ENCODE results near the gene DTNBP1. TPM values are rescaled to one million over a fixed set of nuclear protein-coding genes. Genes with fewer than 3 reads are reported as not detected.

Gene DTNBP1
- total and polyA plus RNA-seq, 2 of the 13 experiments (the other 11 are each of a cell fraction or from before 2014, with no cell fraction given): 6.6 to 19.1 TPM

DNA sequence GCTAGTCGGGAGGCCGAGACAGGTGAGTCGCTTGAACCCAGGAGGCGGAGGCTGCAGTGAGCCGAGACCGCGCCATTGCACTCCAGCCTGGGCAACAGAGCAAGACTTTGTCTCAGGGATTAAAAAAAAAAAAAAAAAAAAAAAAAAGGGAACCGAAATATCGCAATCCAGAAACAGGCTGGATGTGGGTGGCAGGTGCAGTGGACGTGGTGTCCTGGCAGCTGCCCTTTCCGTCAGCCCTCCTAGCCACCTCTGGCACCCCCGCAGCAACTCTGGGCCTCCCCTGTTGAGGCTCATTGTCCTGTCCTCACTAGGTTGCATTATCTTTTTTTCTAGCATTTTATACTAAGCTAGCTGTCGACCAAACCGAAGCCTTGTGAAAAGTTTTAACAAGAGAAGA lies 113.5 kb downstream of the DTNBP1 start:
- no peak overlapping the region for H3K9ac ChIP-seq (ENCODE audit: insufficient read depth, low read depth, low read length)
- no peak for DNase-seq (ENCODE audit: low spot score)
- no peak overlapping the region for H3K4me2 ChIP-seq (ENCODE audit: low read depth, low read length)
- H3K27ac ChIP-seq (ENCODE audit: extremely low read length, insufficient read depth, low read length): no peak overlapping the region
- intact Hi-C loops (cut with micrococcal nuclease; ENCODE audit: unreplicated experiment) (no loop called here), in situ Hi-C loops (cut with HindIII; ENCODE audit: extremely low pct_ligation_motif_present, low pct_unique_long_range_greater_than_20kb) (no loop called here)
- no peaks in the 10 kb centered on the region for H3K79me2 ChIP-seq (ENCODE audit: insufficient read depth, low read length)
- CTCF ChIA-PET (ENCODE audit: low intra/inter-chr PET ratio, low total read pairs): no interaction called here
- TF ChIP-seq, protein P1, sequence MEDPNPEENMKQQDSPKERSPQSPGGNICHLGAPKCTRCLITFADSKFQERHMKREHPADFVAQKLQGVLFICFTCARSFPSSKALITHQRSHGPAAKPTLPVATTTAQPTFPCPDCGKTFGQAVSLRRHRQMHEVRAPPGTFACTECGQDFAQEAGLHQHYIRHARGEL (CRISPR knock-in tag; IDR thresholded peaks at IDR 0.05): no peak
- H3K4me3 ChIP-seq (replicated peaks in 1 of 3; ENCODE audit: insufficient read depth in 1 of 3, low read depth in 2 of 3, low read length in 3 of 3): no peak overlapping the region
- no peaks in the 10 kb centered on the region for H3K4me1 ChIP-seq (ENCODE audit: insufficient read depth, low read length)
- 97% methylated on average over 14 of the region's 14 CpGs for WGBS (ENCODE audit: low lambda C conversion rate)
- H2AFZ ChIP-seq (ENCODE audit: low read length): no peak overlapping the region
- no peaks in the 10 kb centered on the region for H3K27me3 ChIP-seq (ENCODE audit: control insufficient read depth in 1 of 2, insufficient read depth in 2 of 2, low read length in 2 of 2)
- ATAC-seq: no peak
- BruUV-seq (replicated peaks): no TSS peak
- FAIRE-seq: no peak
- POLR2A ChIA-PET: no interaction called here
- no peaks in the 10 kb centered on the region for H3K9me3 ChIP-seq (ENCODE audit: low read length)
- H4K20me1 ChIP-seq (ENCODE audit: insufficient read depth, low read length): no peaks in the 10 kb centered on the region
- H3K36me3 ChIP-seq (replicated peaks in 1 of 2; ENCODE audit: control insufficient read depth in 1 of 2, insufficient read depth in 2 of 2, low read length in 2 of 2): no peaks in the 10 kb centered on the region; a peak in 1 of 5 replicates

DNA sequence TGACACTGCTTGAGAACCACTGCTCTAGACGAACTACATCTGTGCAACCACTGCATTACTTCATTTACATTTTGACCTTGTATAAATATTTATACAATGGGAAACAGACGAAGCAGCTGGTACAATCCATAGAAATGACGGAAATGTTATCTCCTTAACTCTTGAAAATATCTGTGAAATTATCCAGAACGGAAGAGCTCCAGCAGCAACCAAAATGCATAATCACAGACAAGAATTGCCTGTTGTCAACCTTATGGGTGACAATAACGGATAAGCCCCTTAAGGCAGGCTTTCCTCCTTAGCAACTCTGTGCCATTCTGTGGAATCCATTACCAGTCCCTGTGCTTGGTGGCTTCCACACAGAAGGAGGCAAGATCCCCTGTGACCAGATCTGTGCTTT lies 115.4 kb downstream of the DTNBP1 start:
- no peaks in the 10 kb centered on the region for H4K20me1 ChIP-seq (ENCODE audit: insufficient read depth, low read length)
- H3K27ac ChIP-seq (ENCODE audit: extremely low read length, insufficient read depth, low read length): no peak overlapping the region
- no TSS peak for BruUV-seq (replicated peaks)
- H3K36me3 ChIP-seq (replicated peaks in 1 of 2; ENCODE audit: control insufficient read depth in 1 of 2, insufficient read depth in 2 of 2, low read length in 2 of 2): no peaks in the 10 kb centered on the region; a peak in 1 of 5 replicates
- POLR2A ChIA-PET: no interaction called here
- CTCF ChIA-PET (ENCODE audit: low intra/inter-chr PET ratio, low total read pairs): no interaction called here
- H3K4me3 ChIP-seq (replicated peaks in 1 of 3; ENCODE audit: insufficient read depth in 1 of 3, low read depth in 2 of 3, low read length in 3 of 3): no peak overlapping the region
- H3K4me2 ChIP-seq (ENCODE audit: low read depth, low read length): no peak overlapping the region
- in situ Hi-C loops (cut with HindIII; ENCODE audit: extremely low pct_ligation_motif_present, low pct_unique_long_range_greater_than_20kb) (no loop called here), intact Hi-C loops (cut with micrococcal nuclease; ENCODE audit: unreplicated experiment) (no loop called here)
- WGBS (ENCODE audit: low lambda C conversion rate): 92% methylated on average over 5 of the region's 5 CpGs
- FAIRE-seq: no peak
- H3K4me1 ChIP-seq (ENCODE audit: insufficient read depth, low read length): no peaks in the 10 kb centered on the region
- no peak for DNase-seq (ENCODE audit: low spot score)
- no peak overlapping the region for H3K9ac ChIP-seq (ENCODE audit: insufficient read depth, low read depth, low read length)
- ATAC-seq: no peak
- H3K27me3 ChIP-seq (ENCODE audit: control insufficient read depth in 1 of 2, insufficient read depth in 2 of 2, low read length in 2 of 2): no peaks in the 10 kb centered on the region
- no peaks in the 10 kb centered on the region for H3K79me2 ChIP-seq (ENCODE audit: insufficient read depth, low read length)
- no peak overlapping the region for H2AFZ ChIP-seq (ENCODE audit: low read length)
- no peaks in the 10 kb centered on the region for H3K9me3 ChIP-seq (ENCODE audit: low read length)
- no peak for TF ChIP-seq SCMH1 (CRISPR knock-in tag; IDR thresholded peaks at IDR 0.05; ENCODE audit: borderline replicate concordance)
- TF ChIP-seq, protein P2, sequence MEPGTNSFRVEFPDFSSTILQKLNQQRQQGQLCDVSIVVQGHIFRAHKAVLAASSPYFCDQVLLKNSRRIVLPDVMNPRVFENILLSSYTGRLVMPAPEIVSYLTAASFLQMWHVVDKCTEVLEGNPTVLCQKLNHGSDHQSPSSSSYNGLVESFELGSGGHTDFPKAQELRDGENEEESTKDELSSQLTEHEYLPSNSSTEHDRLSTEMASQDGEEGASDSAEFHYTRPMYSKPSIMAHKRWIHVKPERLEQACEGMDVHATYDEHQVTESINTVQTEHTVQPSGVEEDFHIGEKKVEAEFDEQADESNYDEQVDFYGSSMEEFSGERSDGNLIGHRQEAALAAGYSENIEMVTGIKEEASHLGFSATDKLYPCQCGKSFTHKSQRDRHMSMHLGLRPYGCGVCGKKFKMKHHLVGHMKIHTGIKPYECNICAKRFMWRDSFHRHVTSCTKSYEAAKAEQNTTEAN (CRISPR knock-in tag; conservative IDR thresholded peaks at IDR 0.05): no peak
- TF ChIP-seq, protein P3, sequence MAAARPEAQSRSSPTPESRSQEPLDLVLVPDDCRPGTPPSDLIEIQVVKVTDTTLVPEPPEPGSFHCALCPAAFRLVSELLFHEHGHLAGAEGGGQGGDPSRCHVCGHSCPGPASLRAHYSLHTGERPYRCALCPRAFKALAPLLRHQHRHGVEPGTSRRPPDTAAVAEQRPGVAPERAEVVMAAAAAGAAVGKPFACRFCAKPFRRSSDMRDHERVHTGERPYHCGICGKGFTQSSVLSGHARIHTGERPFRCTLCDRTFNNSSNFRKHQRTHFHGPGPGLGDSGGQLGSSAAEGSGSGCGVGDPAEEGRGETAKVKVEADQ (CRISPR knock-in tag; IDR thresholded peaks at IDR 0.05; ENCODE audit: borderline replicate concordance): no peak
- no peak for TF ChIP-seq MYC (CRISPR knock-in tag; IDR thresholded peaks at IDR 0.05; ENCODE audit: borderline replicate concordance)
- no peak for TF ChIP-seq SP4 (CRISPR knock-in tag; IDR thresholded peaks at IDR 0.05)
- TF ChIP-seq ZNF567 (CRISPR knock-in tag; IDR thresholded peaks at IDR 0.05; ENCODE audit: borderline replicate concordance): no peak
- TF ChIP-seq ZNF234 (CRISPR knock-in tag; conservative IDR thresholded peaks at IDR 0.05): no peak
- TF ChIP-seq ZNF138 (CRISPR knock-in tag; IDR thresholded peaks at IDR 0.05; ENCODE audit: low read depth): no peak

Data from HepG2 (cell line).